Ovary (tissue), 3 donors: ENCODE data around the gene PCBP1.

Experiments
- CTCF ChIP-seq, 3 donors: fragments of 450-650 bp in 2 of 3; fragments of 200-600 bp in 1 of 3; IDR thresholded peaks; one replicate each; pipeline versions ENCODE4 v1.5.1 to v1.8.0; 2016 to 2022; ENCODE audit warnings: antibody characterized with exemption in 3 of 3, mild to moderate bottlenecking in 1 of 3
- EP300 ChIP-seq: sonication (generic); formaldehyde crosslinking; IDR thresholded peaks from one replicate; pipeline ENCODE4 v1.6.1; 2017; ENCODE audit warnings: antibody characterized with exemption
- POLR2A ChIP-seq: fragments of 450-650 bp; IDR thresholded peaks from one replicate; pipeline ENCODE4 v1.6.1; 2017; ENCODE audit warnings: antibody characterized with exemption, mild to moderate bottlenecking, moderate library complexity
- donor health status: DM: no; HTN: no; CAD: no.

- TF ChIP-seq CTCF (IDR thresholded peaks at IDR 0.05): no peak
- no peak for TF ChIP-seq POLR2A
- TF ChIP-seq EP300: no peak
Observed at GRCh38 chr2:70124983-70125480, 37.8 kb downstream of the PCBP1 start.
